Astrocyte of the cerebellum (primary cell): ENCODE measurements around the gene ZSWIM5.

Experiments
- DNase-seq: peaks from one replicate; pipeline ENCODE4 v3.0.0-alpha.2; 2011; ENCODE audit warnings: low read depth
- H3K4me3 ChIP-seq: 2 replicates; pipeline ENCODE4 v1.5.1; 2011; ENCODE audit warnings: mild to moderate bottlenecking, low read depth, low read length, moderate library complexity
- in situ Hi-C: cut with HindIII; loops from 2 replicates; pipeline ENCODE4 v1.10.0; 2017; ENCODE audit warnings: low sequenced_read_pairs
- TF ChIP-seq, protein P1 (sequence below): IDR thresholded peaks from 2 replicates; pipeline ENCODE4 v1.5.1; 2012; ENCODE audit warnings: low read length, low read depth, moderate library complexity, mild to moderate bottlenecking; ENCODE audit errors: missing control alignments

ZSWIM5 gene

DNA sequence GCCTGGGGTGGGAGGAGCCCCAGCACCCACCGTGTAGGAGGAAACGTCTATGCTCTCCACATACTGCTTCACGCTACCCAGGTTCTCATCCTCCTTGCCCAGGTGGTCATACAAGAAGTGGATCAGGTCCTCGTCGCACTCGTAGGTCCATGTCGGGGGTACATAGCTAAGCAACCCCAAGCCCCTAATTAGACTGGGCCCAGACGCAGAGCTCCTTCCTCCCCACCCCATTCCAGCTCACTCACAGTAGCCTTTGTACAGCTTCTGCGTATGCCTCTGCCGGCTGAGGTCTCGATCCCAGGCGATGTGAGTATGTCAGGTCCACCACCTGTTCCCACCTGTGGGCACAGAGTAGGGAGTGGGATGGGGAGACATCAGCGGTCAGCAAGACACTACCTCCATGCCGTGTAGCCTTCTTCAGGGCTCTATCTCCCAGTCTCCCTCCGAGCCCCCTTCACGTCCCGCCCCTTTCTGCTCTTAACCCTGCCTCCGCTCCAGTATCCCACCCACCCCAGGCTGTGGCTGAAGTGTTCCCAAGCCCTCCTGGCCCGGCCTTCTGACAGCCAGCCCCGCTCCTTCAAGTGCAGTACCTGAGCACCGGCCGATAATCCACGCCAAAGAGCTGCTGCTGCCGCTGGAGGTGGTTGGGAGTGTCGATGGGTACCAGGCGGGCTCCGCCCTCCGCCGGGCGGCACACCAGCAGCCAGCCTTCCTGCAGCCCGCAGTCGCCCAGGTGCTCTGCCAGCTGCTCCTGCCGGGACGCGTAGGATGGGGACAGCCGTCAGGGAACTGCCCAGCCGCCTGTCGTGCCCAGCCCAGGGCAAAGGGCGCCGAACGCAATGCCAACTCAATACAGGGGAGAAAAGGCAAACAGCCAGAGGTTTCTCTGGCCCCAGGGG is 196.2 kb downstream of the ZSWIM5 start:
- TF ChIP-seq, protein P1, sequence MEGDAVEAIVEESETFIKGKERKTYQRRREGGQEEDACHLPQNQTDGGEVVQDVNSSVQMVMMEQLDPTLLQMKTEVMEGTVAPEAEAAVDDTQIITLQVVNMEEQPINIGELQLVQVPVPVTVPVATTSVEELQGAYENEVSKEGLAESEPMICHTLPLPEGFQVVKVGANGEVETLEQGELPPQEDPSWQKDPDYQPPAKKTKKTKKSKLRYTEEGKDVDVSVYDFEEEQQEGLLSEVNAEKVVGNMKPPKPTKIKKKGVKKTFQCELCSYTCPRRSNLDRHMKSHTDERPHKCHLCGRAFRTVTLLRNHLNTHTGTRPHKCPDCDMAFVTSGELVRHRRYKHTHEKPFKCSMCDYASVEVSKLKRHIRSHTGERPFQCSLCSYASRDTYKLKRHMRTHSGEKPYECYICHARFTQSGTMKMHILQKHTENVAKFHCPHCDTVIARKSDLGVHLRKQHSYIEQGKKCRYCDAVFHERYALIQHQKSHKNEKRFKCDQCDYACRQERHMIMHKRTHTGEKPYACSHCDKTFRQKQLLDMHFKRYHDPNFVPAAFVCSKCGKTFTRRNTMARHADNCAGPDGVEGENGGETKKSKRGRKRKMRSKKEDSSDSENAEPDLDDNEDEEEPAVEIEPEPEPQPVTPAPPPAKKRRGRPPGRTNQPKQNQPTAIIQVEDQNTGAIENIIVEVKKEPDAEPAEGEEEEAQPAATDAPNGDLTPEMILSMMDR: no peak
- no peak for DNase-seq
- in situ Hi-C loops: no loop called here
- peak overlapping the region; percentile 97 for H3K4me3 ChIP-seq

DNA sequence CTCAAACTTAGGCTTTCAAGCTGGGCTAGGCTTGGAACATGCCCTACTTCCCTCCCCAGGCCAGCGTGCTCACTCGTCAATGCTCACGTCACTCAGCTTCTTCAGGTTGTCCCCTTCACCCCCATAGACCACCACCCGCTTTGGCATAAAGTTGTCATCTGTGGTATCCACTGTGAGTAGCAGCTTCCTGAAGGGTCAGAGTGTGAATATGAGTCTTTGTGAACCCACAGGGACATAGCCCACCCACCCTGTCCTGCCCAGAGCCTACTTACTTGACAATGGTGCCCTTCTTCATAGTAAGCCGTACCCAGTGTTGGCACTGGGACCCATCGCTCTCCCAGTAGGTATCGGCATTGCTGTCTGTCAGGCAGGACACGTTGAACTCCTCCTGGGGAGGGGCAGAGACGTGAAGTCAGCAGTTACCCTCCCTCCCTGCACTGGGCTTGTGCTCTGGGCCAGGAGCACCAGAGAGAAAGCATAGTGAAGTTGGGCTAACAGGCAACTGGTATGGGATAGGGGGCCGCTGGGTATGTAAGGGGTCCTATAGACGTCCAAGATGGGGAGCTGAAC is 197.0 kb downstream of the ZSWIM5 start:
- no peak for DNase-seq
- H3K4me3 ChIP-seq: no peak overlapping the region
- in situ Hi-C loops: no loop called here
- TF ChIP-seq, protein P1: no peak

DNA sequence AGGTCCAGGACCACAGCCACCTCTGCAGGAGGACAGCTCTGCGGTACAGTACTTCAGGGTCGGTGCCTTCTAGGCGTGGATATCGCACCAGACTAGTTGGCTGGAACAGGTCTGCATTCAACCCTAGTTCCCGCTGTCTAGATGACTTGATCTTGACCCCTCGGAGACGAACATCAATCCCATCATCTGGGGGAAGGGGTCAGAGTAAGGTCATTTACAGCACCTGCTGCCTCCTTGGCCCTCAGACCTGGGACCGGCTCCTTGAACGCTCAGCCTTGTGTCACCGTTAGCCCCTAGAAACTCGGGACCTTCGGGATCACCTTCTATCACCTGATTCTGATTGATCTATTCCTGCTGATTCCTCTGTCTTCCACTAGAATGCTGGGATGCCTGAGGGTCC is 197.9 kb downstream of the ZSWIM5 start:
- DNase-seq: no peak
- TF ChIP-seq, protein P1: no peak
- in situ Hi-C loops: no loop called here
- no peak overlapping the region for H3K4me3 ChIP-seq

DNA sequence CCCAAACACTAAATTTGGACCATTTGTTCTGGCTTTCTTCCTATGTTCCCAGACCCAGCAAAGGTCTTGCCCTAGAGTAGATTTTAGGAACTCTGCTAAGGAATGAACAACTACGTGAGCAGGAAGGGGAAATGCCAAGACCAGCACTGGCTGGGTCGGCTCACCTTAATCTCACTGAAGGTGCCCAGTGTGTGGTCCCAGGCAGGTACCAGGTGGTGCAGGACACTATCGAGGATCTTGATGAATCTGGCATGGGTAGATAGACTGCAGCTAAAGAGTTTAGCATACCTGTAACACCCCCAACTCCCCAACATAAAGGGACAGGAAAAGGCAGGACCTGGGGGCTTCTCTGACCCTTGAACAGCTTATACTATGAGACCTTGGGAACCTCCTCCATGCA is 198.3 kb downstream of the ZSWIM5 start:
- H3K4me3 ChIP-seq: no peak overlapping the region
- TF ChIP-seq, protein P1: no peak
- no peak for DNase-seq
- in situ Hi-C loops: no loop called here

DNA sequence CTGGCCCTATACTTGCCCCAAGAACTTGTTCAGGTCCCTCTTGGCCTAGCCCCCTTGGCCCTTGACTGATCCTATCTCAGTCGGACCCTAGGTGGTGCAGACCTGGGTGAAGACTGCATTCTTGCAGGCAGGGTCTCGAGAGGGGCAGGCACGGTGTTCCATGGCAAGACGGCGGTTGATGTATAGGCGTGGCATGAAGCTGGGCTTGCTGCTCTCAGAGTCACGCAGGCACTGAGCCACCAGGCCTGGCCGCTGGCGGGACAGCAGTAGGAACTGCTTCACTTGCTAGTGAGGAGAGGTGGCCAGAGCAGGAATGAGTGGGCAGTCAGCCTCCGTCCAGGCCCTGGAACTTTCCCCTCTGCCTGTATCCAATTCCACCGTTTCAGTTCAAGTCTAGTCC is 199.1 kb downstream of the ZSWIM5 start:
- TF ChIP-seq, protein P1: no peak
- DNase-seq: no peak
- in situ Hi-C loops: no loop called here
- no peak overlapping the region for H3K4me3 ChIP-seq

DNA sequence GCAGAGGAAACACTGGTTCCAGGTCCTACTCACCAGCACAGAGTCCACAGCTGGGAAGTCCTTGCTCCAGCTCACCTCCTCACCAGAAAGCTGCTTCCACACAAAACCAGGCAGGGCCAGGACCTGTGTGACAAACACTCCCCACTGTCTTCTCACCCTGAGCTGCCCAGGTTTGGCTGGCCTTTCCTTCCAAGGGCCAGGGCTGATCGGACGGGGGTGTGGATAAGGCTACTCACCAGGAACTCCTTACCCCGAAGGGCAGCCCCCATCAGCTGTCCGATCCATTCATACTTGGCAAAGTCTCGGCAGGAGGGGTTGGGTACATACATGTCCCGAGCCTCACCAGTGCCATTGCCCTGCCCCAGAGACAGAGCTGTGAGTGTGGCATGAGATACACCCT is 200.6 kb downstream of the ZSWIM5 start:
- TF ChIP-seq, protein P1: no peak
- in situ Hi-C loops: no loop called here
- H3K4me3 ChIP-seq: no peak overlapping the region

More for the DNA sequence above, 200.6 kb downstream of the ZSWIM5 start:
- no peak for DNase-seq
